HG02870 (cell line): ENCODE measurements around the gene KRT37.
"Not testable (repeated sequence)": the region's sequence is repeated elsewhere in the genome, so short reads cannot be mapped to it uniquely, and the experiment has no call there.

Experiments used
- ATAC-seq: cut with Tn5 transposase; IDR thresholded peaks from one replicate; pipeline ENCODE4 v1.9.1; 2021; ENCODE audit warnings: mild to moderate bottlenecking, moderate library complexity; ENCODE audit not compliant: unreplicated experiment

KRT37 gene

DNA sequence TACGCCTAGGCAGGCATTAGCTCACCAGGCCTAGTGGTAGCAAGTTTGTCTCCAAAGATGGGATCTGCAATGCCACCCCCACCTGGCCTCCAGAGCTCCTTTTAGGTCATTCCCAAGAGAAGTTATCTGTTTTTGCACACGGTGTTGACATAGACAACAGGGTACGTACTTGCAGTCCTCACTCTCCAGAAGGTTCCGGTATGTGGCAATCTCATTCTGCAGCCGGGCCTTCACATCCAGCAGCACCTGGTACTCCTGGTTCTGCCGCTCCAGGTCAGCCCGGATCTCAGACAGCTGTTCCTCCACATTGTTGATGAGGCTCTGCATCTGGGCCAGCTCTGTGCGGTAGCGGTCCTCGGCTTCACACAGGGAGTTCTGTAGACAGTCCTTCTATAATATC lies 17.2 kb downstream of the KRT37 start:
- ATAC-seq, result no peak

GRCh38 chr17:41406205-41406604 lies 18.2 kb downstream of the KRT37 start:
- no peak for ATAC-seq

GRCh38 chr17:41404024-41404671 lies 20.2 kb downstream of the KRT37 start:
- no peak for ATAC-seq

DNA sequence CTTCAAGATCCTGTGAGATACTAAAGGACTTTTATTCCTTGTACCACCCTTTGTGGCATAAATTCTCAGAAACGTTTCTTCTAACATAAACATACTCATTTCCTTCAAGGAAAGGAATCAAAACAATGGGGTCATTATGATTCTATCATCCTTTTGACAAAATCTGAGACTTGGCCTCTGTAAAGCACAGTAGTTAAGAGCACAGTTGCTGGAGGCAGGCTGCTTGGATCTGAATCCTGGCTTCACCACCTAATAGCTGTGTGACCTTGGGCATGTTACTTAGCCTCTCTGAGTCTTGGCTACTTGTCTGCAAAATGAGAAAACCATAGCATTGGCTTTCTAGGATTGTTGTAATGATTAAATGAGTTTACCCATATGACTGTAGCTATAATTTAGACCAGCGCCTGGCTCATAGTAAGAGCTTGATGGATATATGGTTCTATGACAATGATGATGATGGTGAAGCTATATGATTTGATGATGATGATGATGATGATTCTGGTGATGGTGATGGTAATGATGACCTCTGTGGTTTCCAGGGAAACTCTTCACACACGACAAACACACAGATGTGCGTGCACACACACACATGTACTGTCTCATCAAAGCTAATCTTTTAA lies 20.9 kb downstream of the KRT37 start:
- ATAC-seq, result no peak

DNA sequence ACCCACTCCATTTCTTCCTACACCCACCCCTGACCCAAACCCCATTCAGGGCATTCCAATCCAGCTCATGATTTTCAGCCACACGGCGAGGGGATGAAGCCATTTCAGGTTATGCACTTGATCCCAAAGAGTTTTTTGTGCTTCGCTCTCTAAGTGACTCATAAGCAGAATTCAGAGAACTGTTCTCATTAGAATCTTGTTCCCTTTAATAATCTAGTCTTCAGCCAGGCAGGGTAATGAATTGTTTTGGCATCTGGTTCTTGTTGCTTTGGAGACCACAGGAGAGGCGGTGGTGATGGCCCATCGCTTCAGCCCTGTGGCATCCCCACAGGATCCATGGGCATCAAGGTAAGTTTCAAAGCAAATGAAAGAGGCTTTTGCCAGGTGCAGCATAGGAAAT lies 22.2 kb downstream of the KRT37 start:
- no peak for ATAC-seq

DNA sequence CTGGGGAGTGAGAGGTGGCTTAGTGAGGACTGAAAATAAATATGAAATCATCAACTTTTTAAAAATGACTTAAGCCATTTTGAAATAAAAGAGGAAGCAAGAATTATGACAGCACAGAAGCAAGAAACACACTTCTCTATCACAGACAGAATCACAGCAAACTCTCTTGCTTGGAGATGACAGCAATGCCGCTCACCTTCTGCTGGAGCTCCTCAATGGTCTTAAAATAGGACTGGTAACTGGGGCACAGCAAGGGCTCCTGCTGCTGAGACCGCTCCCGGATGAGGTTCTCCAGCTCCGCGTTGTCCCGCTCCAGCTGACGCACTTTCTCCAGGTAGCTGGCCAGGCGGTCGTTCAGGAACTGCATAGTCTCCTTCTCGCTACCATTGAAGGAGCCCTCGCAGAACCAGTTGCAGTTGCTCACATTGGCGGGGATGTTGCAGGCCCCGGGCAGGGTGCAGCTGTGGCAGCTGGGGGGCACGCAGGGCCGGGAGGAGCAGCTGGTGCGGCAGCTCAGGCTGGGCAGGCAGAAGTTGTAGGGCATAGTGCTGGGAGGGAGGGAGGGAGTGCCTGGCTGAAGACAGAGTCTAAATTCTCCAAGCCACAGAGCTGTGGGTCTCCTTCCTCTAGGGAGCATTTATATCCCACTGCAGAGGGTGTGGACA lies 27.3 kb downstream of the KRT37 start, which contains the start of gene KRT31:
Gene KRT31, minus strand, starts transcription at position 613 of the 665 bp plus-strand sequence. Its CDS starts 69 bp downstream, at position 544.
- no peak for ATAC-seq

DNA sequence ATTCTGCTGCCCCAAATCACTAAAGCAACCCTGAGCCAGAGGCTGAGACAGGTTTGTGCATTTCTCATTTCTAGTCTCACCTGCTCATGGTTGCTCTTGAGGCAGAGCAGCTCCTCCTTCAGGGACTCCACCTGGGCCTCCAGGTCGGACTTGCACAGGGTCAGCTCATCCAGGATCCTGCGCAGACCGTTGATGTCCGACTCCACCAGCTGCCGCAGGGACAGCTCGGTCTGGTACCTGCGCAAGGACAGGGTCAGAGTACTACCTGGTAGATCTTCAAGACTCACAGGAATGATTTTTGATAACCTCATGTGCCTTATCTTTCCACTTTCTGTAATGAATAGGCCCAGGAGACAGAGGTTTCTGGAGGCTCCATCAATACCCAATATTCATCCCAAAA lies 28.0 kb downstream of the KRT37 start:
- no peak for ATAC-seq

DNA sequence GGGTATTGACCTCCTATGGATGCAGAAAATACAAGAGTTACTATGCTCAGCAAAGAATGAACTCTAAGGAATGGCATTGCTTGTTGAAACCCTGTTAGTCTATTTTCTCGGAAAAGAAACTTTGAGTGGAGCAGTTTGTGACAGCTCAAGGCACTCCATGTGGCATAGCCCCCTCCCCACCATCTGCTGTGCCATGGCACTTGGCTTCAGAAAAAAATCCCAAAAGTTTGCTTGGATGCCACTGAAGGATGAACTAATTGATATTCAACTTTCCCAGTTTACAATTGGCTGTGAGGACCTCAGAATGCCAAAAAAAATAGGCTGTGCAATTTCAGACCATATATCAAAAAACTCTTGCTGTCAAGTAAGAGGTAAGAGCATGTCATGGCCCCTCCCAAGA lies 28.8 kb downstream of the KRT37 start:
- no peak for ATAC-seq

- ATAC-seq, result not testable (repeated sequence)
These were observed 29.3 kb downstream of the KRT37 start for GRCh38 chr17:41395044-41395443.

GRCh38 chr17:41394254-41394996 lies 30.0 kb downstream of the KRT37 start:
- ATAC-seq, result no peak

GRCh38 chr17:41393826-41394225 lies 30.6 kb downstream of the KRT37 start:
- ATAC-seq, result no peak

- no peak for ATAC-seq
These were observed 31.1 kb downstream of the KRT37 start for GRCh38 chr17:41393294-41393693.

GRCh38 chr17:41392278-41392677 lies 32.1 kb downstream of the KRT37 start:
- no peak for ATAC-seq

- ATAC-seq, result no peak
These were observed 32.9 kb downstream of the KRT37 start for GRCh38 chr17:41391535-41391934.

- ATAC-seq, result no peak
These were observed 33.9 kb downstream of the KRT37 start for GRCh38 chr17:41390411-41390938.

DNA sequence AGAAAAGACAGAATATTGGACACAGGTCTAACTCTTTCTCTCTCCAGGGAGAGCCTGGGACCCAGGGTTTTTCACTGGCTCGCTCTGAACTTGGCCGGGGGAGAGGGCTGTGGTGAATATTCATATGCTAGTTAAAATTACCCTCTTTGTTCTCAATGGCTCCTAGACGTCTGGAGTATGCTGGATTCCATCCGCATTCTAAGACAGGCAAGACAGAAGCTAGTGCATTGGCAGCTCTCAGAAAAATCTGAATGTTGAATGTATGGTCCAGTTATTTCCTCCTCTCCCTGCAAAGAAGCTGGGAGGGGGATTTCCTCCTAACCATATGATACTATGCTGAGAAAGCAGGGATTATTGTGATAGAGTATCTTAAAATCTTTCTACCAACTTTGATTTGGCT lies 36.7 kb downstream of the KRT37 start:
- no peak for ATAC-seq

DNA sequence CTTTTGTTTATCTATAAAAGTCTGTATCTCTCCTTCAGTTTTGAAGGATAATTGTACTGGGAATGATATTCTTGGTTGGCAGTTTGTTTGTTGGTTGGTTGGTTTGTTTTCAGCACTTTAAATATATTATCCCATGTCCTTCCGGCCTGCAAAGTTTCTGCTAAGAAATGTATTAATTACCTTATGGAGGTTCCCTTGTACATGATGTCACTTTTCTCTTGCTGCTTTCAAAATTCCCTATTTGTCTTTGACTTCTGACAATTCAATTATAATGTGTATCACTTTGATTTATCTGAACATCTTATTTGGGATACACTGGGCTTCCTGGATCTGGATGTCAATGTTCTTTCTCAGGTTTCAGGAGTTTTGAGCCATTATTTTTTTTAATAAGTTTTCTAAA lies 38.2 kb downstream of the KRT37 start:
- ATAC-seq, result no peak

DNA sequence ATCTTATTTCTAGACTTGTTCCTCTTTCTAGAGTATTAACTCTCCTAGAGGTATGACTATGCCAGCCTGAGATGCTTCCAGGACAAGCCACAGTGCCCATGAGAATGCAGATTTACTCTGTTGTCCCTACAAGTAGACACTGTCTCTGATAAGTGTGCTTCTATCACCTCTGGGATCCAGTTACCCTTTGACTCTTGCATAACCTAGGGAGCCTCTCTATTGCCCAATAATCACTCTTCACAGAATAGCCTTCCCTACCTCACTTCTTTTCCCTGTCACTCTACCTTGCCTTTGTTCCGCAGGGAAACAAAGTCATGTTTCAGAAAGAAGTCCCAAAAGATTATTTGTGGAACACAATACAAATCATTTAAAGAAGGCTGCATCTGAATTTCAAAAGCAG lies 40.7 kb downstream of the KRT37 start:
- no peak for ATAC-seq

DNA sequence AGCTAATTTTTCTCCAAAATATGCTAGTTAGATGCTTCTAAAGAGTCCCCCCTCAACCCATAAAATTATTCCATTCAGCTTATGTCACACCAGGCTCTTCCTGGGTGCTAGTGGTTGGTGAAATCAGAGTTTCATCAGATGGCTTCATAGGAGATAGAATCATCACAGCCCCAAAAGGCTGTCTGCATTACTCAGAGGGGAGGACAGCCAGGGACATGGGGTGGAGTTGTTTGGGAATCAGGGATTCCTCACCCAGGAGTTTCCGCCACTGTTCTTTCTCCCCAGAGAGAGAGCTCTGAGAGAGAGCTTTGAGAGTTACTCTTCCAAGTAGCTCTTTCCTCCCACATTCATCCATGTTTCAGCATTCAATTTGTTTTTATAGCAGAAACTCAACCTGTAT lies 42.0 kb downstream of the KRT37 start:
- no peak for ATAC-seq

- not testable (repeated sequence) for ATAC-seq
These were observed 42.4 kb downstream of the KRT37 start, which contains the start of gene KRT34 for GRCh38 chr17:41381943-41382342. TSS of gene KRT34 (minus strand) at chr17:41382306. CDS start at chr17:41382246, 60 bp downstream.

DNA sequence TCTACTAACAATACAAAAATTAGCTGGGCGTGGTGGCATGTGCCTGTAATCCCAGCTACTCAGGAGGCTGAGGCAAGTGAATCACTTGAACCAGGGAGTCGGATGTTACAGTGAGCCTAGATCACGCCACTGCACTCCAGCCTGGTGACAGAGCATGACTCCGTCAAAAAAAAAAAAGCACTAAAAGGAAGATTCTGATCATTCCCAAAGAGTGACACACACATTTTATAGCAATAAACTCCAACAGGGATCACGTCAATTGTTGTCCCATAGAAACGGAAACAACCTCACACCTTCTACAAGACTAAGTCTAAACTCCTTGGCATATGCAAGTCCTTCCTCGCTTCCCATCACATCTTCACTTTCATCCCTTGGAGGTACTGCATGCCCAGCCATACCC lies 44.3 kb downstream of the KRT37 start:
- ATAC-seq, result not testable (repeated sequence)
